HG03575 (cell line): Measurements from ENCODE around the gene PCDHA7.
"Not testable (repeated sequence)": the region's sequence is repeated elsewhere in the genome, so short reads cannot be mapped to it uniquely, and the experiment has no call there.

Experiments
- ATAC-seq: cut with Tn5 transposase; IDR thresholded peaks from one replicate; pipeline ENCODE4 v1.9.1; 2021; ENCODE audit not compliant: unreplicated experiment, insufficient number of reproducible peaks, low FRiP score; ENCODE audit errors: extremely low read depth

The PCDHA7 gene

GRCh38 chr5:140808889-140809291, 25.2 kb upstream of the PCDHA7 start:
- ATAC-seq, result no peak

- ATAC-seq, result no peak
Observed at GRCh38 chr5:140821375-140822280, 12.4 kb upstream of the PCDHA7 start, which contains the start of gene PCDHA5. Gene PCDHA5, plus strand, starts transcription at chr5:140821613.

GRCh38 chr5:140822281-140822629, 11.8 kb upstream of the PCDHA7 start:
- ATAC-seq, result no peak

- ATAC-seq, result not testable (repeated sequence)
Observed at GRCh38 chr5:140822969-140823368, 11.1 kb upstream of the PCDHA7 start.

GRCh38 chr5:140823475-140823874, 10.6 kb upstream of the PCDHA7 start:
- no peak for ATAC-seq

GRCh38 chr5:140827704-140828361, 6.2 kb upstream of the PCDHA7 start, which contains the start of gene PCDHA6:
Gene PCDHA6, plus strand, starts transcription at chr5:140827960. Its CDS starts 132 bp downstream, at chr5:140828092.
- no peak for ATAC-seq

GRCh38 chr5:140828362-140828737, 5.7 kb upstream of the PCDHA7 start:
- no peak for ATAC-seq

DNA sequence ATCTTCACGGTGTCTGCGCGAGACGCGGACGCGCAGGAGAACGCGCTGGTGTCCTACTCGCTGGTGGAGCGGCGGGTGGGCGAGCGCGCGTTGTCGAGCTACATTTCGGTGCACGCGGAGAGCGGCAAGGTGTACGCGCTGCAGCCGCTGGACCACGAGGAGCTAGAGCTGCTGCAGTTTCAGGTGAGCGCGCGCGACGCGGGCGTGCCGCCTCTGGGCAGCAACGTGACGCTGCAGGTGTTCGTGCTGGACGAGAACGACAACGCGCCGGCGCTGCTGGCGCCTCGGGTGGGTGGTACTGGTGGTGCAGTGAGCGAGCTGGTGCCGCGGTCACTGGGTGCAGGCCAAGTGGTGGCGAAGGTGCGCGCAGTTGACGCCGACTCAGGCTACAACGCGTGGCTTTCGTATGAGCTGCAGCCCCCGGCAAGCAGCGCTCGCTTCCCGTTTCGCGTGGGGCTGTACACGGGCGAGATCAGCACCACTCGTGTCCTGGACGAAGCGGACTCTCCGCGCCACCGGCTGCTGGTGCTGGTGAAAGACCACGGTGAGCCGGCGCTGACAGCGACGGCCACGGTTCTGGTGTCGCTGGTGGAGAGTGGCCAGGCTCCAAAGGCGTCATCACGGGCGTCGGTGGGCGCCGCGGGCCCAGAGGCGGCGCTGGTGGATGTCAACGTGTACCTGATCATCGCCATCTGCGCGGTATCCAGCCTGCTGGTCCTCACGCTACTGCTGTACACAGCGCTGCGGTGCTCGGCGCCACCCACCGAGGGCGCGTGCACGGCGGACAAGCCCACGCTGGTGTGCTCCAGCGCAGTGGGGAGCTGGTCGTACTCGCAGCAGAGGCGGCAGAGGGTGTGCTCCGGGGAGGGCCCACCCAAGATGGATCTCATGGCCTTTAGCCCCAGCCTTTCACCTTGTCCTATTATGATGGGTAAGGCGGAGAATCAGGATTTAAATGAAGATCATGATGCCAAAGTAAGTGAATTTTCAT, 4.3 kb upstream of the PCDHA7 start:
- ATAC-seq, result not testable (repeated sequence)

DNA sequence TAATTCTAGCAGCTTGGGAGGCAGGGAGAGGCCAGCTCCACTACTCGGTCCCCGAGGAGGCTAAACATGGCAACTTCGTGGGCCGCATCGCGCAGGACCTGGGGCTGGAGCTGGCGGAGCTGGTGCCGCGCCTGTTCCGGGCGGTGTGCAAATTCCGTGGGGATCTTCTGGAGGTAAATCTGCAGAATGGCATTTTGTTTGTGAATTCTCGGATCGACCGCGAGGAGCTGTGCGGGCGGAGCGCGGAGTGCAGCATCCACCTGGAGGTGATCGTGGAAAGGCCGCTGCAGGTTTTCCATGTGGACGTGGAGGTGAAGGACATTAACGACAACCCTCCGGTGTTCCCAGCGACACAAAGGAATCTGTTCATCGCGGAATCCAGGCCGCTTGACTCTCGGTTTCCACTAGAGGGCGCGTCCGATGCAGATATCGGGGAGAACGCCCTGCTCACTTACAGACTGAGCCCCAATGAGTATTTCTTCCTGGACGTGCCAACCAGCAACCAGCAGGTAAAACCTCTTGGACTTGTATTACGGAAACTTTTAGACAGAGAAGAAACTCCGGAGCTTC, 455 bp downstream of the PCDHA7 start:
- ATAC-seq, result not testable (repeated sequence)

- no peak for ATAC-seq
Observed at GRCh38 chr5:140835622-140836510, 1.8 kb downstream of the PCDHA7 start.

DNA sequence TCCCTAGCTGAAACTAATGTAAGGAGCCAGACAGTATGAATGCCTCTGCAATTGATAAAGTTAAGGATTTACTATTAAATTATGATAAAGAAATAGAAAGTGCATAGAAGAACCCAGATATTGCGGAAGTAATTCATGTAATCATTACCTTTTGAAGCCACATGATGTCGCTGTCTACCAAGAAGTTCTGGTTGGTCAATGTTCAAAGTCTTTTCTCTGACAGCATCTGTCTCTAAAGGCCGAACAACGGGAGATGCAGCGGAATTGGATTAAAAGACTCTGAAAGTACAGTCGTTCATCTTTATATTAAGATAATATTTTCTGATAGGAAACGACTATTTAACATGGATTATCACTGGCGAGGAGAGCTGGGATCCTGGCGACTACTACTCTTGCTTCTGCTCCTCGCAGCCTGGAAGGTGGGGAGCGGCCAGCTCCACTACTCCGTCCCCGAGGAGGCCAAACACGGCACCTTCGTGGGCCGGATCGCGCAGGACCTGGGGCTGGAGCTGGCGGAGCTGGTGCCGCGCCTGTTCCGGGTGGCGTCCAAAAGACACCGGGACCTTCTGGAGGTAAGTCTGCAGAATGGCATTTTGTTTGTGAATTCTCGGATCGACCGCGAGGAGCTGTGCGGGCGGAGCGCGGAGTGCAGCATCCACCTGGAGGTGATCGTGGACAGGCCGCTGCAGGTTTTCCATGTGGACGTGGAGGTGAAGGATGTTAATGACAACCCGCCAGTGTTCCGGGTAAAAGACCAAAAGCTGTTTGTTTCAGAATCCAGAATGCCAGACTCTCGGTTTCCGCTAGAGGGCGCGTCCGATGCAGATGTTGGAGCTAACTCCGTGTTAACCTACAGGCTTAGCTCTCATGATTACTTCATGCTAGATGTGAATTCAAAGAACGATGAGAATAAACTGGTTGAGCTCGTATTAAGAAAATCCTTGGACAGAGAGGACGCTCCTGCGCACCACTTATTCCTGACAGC, 7.2 kb downstream of the PCDHA7 start, which contains the start of gene PCDHA8:
Gene PCDHA8, plus strand, starts transcription at position 210 of the 985 bp plus-strand sequence. Its CDS starts 135 bp downstream, at position 345.
- ATAC-seq, result no peak

DNA sequence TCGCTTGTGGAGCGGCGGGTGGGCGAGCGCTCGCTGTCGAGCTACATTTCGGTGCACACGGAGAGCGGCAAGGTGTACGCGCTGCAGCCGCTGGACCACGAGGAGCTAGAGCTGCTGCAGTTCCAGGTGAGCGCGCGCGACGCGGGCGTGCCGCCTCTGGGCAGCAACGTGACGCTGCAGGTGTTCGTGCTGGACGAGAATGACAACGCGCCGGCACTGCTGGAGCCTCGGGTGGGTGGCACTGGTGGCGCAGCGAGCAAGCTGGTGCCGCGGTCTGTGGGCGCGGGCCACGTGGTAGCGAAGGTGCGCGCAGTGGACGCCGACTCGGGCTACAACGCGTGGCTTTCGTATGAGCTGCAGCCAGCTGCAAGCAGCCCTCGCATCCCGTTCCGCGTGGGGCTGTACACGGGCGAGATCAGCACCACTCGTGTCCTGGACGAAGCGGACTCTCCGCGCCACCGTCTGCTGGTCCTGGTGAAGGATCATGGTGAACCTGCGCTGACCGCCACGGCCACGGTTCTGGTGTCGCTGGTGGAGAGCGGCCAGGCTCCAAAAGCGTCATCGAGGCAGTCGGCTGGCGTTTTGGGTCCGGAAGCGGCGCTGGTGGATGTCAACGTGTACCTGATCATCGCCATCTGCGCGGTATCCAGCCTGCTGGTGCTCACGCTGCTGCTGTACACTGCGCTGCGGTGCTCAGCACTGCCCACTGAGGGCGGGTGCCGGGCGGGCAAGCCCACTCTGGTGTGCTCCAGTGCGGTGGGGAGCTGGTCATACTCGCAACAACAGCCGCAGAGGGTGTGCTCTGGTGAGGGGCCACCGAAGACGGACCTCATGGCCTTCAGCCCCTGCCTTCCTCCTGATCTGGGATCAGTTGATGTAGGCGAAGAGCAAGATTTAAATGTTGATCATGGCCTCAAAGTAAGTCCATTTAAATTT, 9.0 kb downstream of the PCDHA7 start:
- no peak for ATAC-seq

DNA sequence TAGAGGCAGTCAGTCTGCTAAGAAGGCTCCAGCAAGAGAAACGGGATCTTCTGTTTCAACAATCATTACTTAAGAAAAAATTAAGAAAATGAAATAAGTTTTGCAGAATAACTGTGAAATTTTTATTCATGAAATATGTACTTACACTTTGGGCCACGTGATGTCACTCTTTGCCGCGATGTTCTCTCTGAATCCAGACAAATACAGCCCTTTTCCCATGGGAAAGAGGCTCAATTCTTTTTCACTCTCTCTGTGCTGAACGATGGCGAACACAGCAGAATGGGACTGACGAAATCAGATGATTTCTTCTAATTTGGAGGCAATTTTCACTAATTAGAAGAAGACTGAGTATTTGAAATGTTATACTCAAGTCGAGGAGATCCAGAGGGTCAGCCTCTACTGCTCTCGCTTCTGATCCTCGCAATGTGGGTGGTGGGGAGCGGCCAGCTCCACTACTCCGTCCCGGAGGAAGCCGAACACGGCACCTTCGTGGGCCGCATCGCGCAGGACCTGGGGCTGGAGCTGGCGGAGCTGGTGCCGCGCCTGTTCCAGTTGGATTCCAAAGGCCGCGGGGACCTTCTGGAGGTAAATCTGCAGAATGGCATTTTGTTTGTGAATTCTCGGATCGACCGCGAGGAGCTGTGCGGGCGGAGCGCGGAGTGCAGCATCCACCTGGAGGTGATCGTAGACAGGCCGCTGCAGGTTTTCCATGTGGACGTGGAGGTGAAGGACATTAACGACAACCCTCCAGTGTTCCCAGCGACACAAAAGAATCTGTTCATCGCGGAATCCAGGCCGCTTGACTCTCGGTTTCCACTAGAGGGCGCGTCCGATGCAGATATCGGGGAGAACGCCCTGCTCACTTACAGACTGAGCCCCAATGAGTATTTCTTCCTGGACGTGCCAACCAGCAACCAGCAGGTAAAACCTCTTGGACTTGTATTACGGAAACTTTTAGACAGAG, 14.4 kb downstream of the PCDHA7 start, which contains the start of gene PCDHA9:
Gene PCDHA9, plus strand, starts transcription at position 244 of the 964 bp plus-strand sequence. Its CDS starts 114 bp downstream, at position 358.
- ATAC-seq, result not testable (repeated sequence)

DNA sequence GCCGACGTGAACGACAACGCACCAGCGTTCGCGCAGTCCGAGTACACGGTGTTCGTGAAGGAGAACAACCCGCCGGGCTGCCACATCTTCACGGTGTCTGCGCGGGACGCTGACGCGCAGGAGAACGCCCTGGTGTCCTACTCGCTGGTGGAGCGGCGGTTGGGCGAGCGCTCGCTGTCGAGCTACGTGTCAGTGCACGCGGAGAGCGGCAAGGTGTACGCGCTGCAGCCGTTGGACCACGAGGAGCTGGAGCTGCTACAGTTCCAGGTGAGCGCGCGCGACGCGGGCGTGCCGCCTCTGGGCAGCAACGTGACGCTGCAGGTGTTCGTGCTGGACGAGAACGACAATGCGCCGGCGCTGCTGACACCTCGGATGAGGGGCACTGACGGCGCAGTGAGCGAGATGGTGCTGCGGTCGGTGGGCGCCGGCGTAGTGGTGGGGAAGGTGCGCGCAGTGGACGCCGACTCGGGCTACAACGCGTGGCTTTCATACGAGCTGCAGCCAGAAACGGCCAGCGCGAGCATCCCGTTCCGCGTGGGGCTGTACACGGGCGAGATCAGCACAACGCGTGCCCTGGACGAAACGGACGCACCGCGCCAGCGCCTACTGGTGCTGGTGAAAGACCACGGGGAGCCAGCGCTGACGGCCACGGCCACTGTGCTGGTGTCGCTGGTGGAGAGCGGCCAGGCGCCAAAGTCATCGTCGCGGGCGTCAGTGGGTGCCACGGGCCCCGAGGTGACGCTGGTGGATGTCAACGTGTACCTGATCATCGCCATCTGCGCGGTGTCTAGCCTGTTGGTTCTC, 16.0 kb downstream of the PCDHA7 start:
- ATAC-seq, result not testable (repeated sequence)
